Measurements from ENCODE around the gene DNAH7. TPM values are rescaled to one million over a fixed set of nuclear protein-coding genes. Genes with fewer than 3 reads are reported as not detected.

DNAH7 gene
- total and polyA plus RNA-seq, 2 of the 13 experiments (the other 11 are each of a cell fraction or from before 2014, with no cell fraction given) = 0.09 TPM; not detected in 1

- FAIRE-seq (no peak), ATAC-seq (no peak), DNase-seq (ENCODE audit: low spot score) (no peak)
- no peak overlapping the region for H3K4me3 ChIP-seq (replicated peaks in 1 of 3; ENCODE audit: insufficient read depth in 1 of 3, low read depth in 2 of 3, low read length in 3 of 3)
- H3K4me2 ChIP-seq (ENCODE audit: low read depth, low read length) = no peak overlapping the region
- H3K9me3 ChIP-seq (ENCODE audit: low read length) = no peaks in the 10 kb centered on the region
- intact Hi-C loops (cut with micrococcal nuclease; ENCODE audit: unreplicated experiment) = no loop called here
- ChIA-PET POLR2A (no interaction called here), CTCF (ENCODE audit: low intra/inter-chr PET ratio, low total read pairs) (no interaction called here)
- no peak overlapping the region for H3K9ac ChIP-seq (ENCODE audit: insufficient read depth, low read depth, low read length)
- H3K27ac ChIP-seq (ENCODE audit: extremely low read length, insufficient read depth, low read length) = no peak overlapping the region
- H3K79me2 ChIP-seq (ENCODE audit: insufficient read depth, low read length) = no peaks in the 10 kb centered on the region
- peaks cover 2 to 6% of the 10 kb centered on the region in 2 experiments; a peak in 3 of 5 replicates for H3K36me3 ChIP-seq (replicated peaks in 1 of 2; ENCODE audit: control insufficient read depth in 1 of 2, insufficient read depth in 2 of 2, low read length in 2 of 2)
- no peaks in the 10 kb centered on the region for H4K20me1 ChIP-seq (ENCODE audit: insufficient read depth, low read length)
- no peak overlapping the region for H2AFZ ChIP-seq (ENCODE audit: low read length)
- TF ChIP-seq, protein P1, sequence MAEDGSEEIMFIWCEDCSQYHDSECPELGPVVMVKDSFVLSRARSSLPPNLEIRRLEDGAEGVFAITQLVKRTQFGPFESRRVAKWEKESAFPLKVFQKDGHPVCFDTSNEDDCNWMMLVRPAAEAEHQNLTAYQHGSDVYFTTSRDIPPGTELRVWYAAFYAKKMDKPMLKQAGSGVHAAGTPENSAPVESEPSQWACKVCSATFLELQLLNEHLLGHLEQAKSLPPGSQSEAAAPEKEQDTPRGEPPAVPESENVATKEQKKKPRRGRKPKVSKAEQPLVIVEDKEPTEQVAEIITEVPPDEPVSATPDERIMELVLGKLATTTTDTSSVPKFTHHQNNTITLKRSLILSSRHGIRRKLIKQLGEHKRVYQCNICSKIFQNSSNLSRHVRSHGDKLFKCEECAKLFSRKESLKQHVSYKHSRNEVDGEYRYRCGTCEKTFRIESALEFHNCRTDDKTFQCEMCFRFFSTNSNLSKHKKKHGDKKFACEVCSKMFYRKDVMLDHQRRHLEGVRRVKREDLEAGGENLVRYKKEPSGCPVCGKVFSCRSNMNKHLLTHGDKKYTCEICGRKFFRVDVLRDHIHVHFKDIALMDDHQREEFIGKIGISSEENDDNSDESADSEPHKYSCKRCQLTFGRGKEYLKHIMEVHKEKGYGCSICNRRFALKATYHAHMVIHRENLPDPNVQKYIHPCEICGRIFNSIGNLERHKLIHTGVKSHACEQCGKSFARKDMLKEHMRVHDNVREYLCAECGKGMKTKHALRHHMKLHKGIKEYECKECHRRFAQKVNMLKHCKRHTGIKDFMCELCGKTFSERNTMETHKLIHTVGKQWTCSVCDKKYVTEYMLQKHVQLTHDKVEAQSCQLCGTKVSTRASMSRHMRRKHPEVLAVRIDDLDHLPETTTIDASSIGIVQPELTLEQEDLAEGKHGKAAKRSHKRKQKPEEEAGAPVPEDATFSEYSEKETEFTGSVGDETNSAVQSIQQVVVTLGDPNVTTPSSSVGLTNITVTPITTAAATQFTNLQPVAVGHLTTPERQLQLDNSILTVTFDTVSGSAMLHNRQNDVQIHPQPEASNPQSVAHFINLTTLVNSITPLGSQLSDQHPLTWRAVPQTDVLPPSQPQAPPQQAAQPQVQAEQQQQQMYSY (CRISPR knock-in tag; IDR thresholded peaks at IDR 0.05) = no peak
- TF ChIP-seq ZNF558 (CRISPR knock-in tag; IDR thresholded peaks at IDR 0.05; ENCODE audit: borderline replicate concordance) (no peak), ZNF333 (CRISPR knock-in tag; IDR thresholded peaks at IDR 0.05; ENCODE audit: borderline replicate concordance) (no peak), CBX2 (IDR thresholded peaks at IDR 0.05; ENCODE audit: low read depth, low read length) (no peak), CBX2 (CRISPR knock-in tag; IDR thresholded peaks at IDR 0.05; ENCODE audit: low read depth) (no peak), ZBTB3 (CRISPR knock-in tag; IDR thresholded peaks at IDR 0.05; ENCODE audit: borderline replicate concordance, low read depth) (no peak), ZNF687 (CRISPR knock-in tag; IDR thresholded peaks at IDR 0.05) (no peak), ZNF451 (CRISPR knock-in tag; IDR thresholded peaks at IDR 0.05) (no peak), PHB2 (IDR thresholded peaks at IDR 0.05; ENCODE audit: partially characterized antibody) (no peak), SOX5 (CRISPR knock-in tag; IDR thresholded peaks at IDR 0.05; ENCODE audit: borderline replicate concordance) (no peak), NFKB2 (CRISPR knock-in tag; IDR thresholded peaks at IDR 0.05; ENCODE audit: borderline replicate concordance) (no peak), ZNF33A (CRISPR knock-in tag; IDR thresholded peaks at IDR 0.05; ENCODE audit: borderline replicate concordance) (no peak)
- TF ChIP-seq, protein P2, sequence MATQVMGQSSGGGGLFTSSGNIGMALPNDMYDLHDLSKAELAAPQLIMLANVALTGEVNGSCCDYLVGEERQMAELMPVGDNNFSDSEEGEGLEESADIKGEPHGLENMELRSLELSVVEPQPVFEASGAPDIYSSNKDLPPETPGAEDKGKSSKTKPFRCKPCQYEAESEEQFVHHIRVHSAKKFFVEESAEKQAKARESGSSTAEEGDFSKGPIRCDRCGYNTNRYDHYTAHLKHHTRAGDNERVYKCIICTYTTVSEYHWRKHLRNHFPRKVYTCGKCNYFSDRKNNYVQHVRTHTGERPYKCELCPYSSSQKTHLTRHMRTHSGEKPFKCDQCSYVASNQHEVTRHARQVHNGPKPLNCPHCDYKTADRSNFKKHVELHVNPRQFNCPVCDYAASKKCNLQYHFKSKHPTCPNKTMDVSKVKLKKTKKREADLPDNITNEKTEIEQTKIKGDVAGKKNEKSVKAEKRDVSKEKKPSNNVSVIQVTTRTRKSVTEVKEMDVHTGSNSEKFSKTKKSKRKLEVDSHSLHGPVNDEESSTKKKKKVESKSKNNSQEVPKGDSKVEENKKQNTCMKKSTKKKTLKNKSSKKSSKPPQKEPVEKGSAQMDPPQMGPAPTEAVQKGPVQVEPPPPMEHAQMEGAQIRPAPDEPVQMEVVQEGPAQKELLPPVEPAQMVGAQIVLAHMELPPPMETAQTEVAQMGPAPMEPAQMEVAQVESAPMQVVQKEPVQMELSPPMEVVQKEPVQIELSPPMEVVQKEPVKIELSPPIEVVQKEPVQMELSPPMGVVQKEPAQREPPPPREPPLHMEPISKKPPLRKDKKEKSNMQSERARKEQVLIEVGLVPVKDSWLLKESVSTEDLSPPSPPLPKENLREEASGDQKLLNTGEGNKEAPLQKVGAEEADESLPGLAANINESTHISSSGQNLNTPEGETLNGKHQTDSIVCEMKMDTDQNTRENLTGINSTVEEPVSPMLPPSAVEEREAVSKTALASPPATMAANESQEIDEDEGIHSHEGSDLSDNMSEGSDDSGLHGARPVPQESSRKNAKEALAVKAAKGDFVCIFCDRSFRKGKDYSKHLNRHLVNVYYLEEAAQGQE (IDR thresholded peaks at IDR 0.05; ENCODE audit: borderline replicate concordance in 1 of 2, low read depth in 1 of 2, low read length in 2 of 2) = no peak
- no TSS peak for BruUV-seq (replicated peaks)
- H3K27me3 ChIP-seq (ENCODE audit: control insufficient read depth in 1 of 2, insufficient read depth in 2 of 2, low read length in 2 of 2) = no peaks in the 10 kb centered on the region
- no peaks in the 10 kb centered on the region for H3K4me1 ChIP-seq (ENCODE audit: insufficient read depth, low read length)
- in situ Hi-C loops (cut with HindIII; ENCODE audit: extremely low pct_ligation_motif_present, low pct_unique_long_range_greater_than_20kb) = no loop called here
- WGBS (ENCODE audit: low lambda C conversion rate) = 95% methylated on average over 6 of the region's 6 CpGs
Observed at GRCh38 chr2:195734395-195734794, 334.2 kb downstream of the DNAH7 start.

Data from HepG2 (cell line).